ENCODE data around the gene DIPK1B.
"Not testable (repeated sequence)": the region's sequence is repeated elsewhere in the genome, so short reads cannot be mapped to it uniquely, and the experiment has no call there.

DIPK1B gene

DNA sequence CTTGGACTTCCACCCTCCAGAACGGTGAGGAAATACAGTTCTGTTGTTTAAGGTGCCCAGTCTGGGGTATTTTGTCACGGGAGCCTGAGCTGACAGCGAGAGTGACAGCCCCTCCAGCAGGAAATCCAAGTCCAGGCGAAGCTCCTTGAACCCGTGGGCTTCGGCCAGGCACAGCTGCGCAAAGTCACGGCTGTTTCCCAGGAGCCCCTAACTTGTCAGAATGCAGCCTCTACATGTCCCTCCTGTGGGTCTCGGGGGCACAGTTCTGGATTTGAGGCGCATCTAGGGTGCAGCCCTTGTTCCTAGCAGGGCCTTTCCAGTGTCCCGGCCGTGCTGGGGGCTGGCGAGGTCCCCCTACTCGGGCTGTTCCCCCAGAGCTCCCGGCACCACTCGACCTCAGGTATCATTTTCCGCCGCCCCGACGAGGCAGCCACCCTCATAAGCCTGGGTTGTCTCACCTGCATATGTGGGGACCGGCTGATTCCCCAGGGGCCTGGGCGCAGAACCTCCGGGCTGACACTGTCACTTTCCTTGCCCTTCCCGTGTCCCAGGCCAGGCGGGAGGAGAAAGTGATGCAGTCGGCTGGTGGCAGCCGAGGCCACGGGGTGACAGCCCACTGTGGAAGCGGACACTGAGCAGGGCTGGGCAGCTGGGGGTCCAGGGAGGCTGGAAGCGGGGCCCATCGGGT is 41.1 kb downstream of the DIPK1B start:
- Histone ChIP-seq H3K9ac (ENCODE audit: low read depth, low read length) (no peak overlapping the region), H3K27ac (ENCODE audit: low read depth, low read length) (no peak overlapping the region), H3K36me3 (ENCODE audit: insufficient read depth, low read length) (no peaks in the 10 kb centered on the region), H3K27me3 (ENCODE audit: insufficient read depth, low read length) (no peaks in the 10 kb centered on the region), H3K4me3 (ENCODE audit: low read length) (no peak overlapping the region), H3K4me1 (ENCODE audit: insufficient read depth, low read length) (no peaks in the 10 kb centered on the region), H3K9me3 (ENCODE audit: insufficient read depth, low read depth, low read length) (no peaks in the 10 kb centered on the region)
- WGBS = 86% methylated on average over 31 of the region's 31 CpGs

DNA sequence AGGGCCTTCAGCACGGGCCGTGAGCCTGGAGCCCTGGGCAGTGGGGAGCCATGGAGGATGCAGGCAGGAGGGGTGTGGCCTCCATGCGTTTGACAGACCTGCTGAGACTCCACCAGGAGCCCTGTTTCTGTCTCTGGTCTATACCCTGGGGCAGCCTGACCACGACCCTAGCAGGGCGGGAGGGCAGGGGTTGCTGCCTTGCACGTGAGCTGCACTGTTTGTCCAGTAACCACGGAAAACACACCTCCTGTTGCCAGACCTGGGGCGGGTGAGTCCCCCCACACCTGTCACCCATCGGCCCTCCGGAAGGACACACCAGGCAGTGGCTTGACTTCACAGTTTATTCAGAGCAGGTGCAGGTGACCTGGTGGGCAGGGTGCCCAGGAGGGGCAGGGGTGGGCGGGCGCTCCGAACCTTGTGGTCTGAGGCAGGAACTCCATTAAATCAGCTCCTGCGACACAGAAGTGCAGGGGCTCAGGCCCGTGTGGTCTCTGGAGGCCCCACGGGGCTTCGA is 41.7 kb downstream of the DIPK1B start:
- no peaks in the 10 kb centered on the region for H3K4me1 ChIP-seq (ENCODE audit: insufficient read depth, low read length)
- H3K36me3 ChIP-seq (ENCODE audit: insufficient read depth, low read length) = no peaks in the 10 kb centered on the region
- H3K27me3 ChIP-seq (ENCODE audit: insufficient read depth, low read length) = no peaks in the 10 kb centered on the region
- H3K9me3 ChIP-seq (ENCODE audit: insufficient read depth, low read depth, low read length) = no peaks in the 10 kb centered on the region
- H3K27ac ChIP-seq (ENCODE audit: low read depth, low read length) = no peak overlapping the region
- no peak overlapping the region for H3K9ac ChIP-seq (ENCODE audit: low read depth, low read length)
- no peak overlapping the region for H3K4me3 ChIP-seq (ENCODE audit: low read length)
- WGBS = 92% methylated on average over 17 of the region's 17 CpGs

DNA sequence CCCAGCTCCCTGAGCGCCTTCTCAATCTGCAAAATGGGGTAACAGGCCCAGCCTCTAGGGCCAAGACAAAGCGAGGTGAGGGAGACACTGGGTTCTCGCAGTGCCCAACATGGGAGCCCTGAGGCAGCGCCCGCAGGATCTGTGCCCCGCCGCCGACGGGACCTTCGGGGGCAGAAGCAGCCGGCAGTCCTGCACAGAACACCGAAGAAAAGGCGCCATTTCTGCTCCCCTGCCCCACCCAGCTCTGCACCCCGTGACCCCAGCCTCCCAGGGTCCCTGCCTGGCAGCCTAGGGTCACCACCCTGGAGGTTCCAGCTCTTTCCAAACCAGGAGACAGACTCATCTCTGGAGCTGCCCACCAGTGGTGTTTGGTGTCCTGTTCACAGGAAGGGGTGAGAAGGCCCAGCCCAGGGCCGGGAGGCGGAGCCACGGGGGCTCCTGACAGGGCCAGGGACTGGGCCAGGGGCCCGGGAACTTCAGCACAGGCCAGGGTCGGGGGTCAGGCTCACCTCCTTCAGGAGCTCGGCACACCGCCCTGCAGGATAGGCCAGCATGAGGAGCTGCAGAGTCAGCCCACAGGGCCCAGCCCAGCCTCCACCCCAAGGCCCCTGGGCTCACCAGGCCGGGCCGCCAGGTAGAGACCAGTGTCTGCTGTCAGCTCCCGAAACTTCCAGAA is 42.4 kb downstream of the DIPK1B start:
- Histone ChIP-seq H3K27me3 (ENCODE audit: insufficient read depth, low read length) (no peaks in the 10 kb centered on the region), H3K9me3 (ENCODE audit: insufficient read depth, low read depth, low read length) (no peaks in the 10 kb centered on the region), H3K27ac (ENCODE audit: low read depth, low read length) (no peak overlapping the region), H3K4me3 (ENCODE audit: low read length) (no peak overlapping the region), H3K36me3 (ENCODE audit: insufficient read depth, low read length) (no peaks in the 10 kb centered on the region), H3K4me1 (ENCODE audit: insufficient read depth, low read length) (no peaks in the 10 kb centered on the region), H3K9ac (ENCODE audit: low read depth, low read length) (no peak overlapping the region)
- WGBS = 84% methylated on average over 24 of the region's 24 CpGs

DNA sequence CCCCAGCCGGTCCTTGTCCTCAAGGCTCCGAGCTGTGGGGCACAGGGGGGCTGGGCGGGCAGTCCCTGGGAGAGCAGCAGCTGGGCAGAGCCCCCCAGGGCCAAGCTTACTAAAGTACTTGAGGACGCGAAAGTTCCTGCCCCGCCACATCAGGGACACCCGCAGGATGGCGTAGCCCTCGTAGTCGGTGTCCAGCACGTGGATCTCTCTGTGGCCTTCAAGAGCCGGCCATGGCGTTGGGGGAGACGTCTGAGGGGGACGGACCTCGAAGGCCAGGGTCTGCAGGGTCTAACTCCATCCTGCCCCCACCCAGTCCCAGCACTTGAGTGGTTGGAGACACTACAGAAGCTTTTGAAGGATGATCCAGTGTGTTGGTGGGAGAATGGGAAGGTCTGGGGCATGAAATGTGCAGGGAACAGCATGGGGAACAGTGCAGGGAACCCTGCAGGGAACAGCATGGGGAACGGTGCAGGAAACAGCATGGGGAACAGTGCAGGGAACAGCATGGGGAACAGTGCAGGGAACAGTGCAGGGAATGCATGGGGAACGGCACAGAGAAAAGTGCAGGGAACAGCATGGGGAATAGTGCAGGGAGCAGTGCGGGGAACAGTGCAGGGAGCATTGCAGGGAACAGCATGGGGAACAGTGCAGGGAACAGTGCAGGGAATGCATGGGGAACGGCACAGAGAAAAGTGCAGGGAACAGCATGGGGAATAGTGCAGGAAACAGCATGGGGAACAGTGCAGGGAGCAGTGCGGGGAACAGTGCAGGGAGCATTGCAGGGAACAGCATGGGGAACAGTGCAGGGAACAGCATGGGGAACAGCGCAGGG is 43.1 kb downstream of the DIPK1B start:
- H3K4me1 ChIP-seq (ENCODE audit: insufficient read depth, low read length); H3K27me3 ChIP-seq (ENCODE audit: insufficient read depth, low read length); H3K27ac ChIP-seq (ENCODE audit: low read depth, low read length); H3K9ac ChIP-seq (ENCODE audit: low read depth, low read length); H3K9me3 ChIP-seq (ENCODE audit: insufficient read depth, low read depth, low read length); H3K36me3 ChIP-seq (ENCODE audit: insufficient read depth, low read length); H3K4me3 ChIP-seq (ENCODE audit: low read length): not testable (repeated sequence)
- WGBS = 92% methylated on average over 22 of the region's 22 CpGs

DNA sequence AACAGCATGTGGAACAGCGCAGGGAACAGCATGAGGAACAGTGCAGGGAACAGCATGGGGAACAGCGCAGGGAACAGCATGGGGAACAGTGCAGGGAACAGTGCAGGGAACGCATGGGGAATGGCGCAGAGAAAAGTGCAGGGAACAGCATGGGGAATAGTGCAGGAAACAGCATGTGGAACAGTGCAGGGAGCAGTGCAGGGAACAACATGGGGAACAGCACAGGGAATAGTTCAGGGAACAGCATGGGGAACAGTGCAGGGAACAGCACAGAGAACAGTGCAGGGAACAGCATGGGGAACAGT is 43.7 kb downstream of the DIPK1B start:
- no peak overlapping the region for H3K27ac ChIP-seq (ENCODE audit: low read depth, low read length)
- H3K9ac ChIP-seq (ENCODE audit: low read depth, low read length) = no peak overlapping the region
- H3K4me3 ChIP-seq (ENCODE audit: low read length) = no peak overlapping the region
- H3K27me3 ChIP-seq (ENCODE audit: insufficient read depth, low read length) = no peaks in the 10 kb centered on the region
- no peaks in the 10 kb centered on the region for H3K9me3 ChIP-seq (ENCODE audit: insufficient read depth, low read depth, low read length)
- no peaks in the 10 kb centered on the region for H3K36me3 ChIP-seq (ENCODE audit: insufficient read depth, low read length)
- WGBS = 95% methylated on average over 4 of the region's 4 CpGs
- 0 out of 2 replicates have a peak, but pooled peaks cover 2% of the 10 kb centered on the region for H3K4me1 ChIP-seq (ENCODE audit: insufficient read depth, low read length)

DNA sequence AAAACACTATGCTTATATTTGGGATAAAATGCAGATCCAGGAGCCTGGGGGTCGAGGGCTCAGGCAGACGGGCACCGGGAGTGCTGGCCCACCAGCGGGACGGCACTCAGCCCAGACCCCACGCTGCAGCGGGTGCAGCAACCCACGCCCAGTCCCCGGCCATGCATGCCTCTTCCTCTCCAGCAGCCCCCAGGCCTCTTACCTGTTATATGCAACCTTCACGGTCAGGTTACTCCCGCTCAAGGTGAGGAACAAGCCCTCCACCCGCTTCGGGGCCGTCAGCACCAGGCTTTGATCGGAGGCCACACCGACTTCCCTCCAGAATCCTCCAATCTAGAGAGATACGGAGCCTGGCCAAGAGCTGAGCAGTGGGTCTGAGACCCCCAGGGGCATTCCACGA is 44.5 kb downstream of the DIPK1B start:
- Histone ChIP-seq H3K9ac (ENCODE audit: low read depth, low read length) (no peak overlapping the region), H3K36me3 (ENCODE audit: insufficient read depth, low read length) (no peaks in the 10 kb centered on the region), H3K9me3 (ENCODE audit: insufficient read depth, low read depth, low read length) (no peaks in the 10 kb centered on the region), H3K27ac (ENCODE audit: low read depth, low read length) (no peak overlapping the region), H3K4me3 (ENCODE audit: low read length) (no peak overlapping the region), H3K4me1 (ENCODE audit: insufficient read depth, low read length) (0 out of 2 replicates have a peak, but pooled peaks cover 2% of the 10 kb centered on the region), H3K27me3 (ENCODE audit: insufficient read depth, low read length) (no peaks in the 10 kb centered on the region)
- WGBS = 93% methylated on average over 18 of the region's 18 CpGs

DNA sequence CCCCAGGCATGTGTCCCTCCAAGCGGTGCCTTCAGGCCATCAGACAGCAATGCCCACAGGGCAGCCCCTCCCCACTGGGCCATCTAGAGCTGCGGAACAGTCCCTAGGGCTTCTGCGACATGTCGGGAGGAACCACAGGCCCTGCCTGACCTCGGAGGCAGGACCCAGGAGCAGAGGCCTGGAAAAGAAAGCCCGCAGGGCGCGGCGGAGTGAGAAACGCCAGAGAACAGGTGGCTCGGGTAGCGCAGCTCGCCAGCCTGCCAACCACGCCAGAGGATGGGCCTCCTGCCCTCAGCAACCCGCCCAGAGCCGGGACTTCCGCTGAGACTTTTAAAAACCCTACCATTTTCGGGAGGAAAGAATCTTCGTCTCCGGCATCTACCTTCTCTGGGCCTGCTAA is 45.0 kb downstream of the DIPK1B start:
- Histone ChIP-seq H3K27ac (ENCODE audit: low read depth, low read length) (no peak overlapping the region), H3K27me3 (ENCODE audit: insufficient read depth, low read length) (no peaks in the 10 kb centered on the region), H3K4me3 (ENCODE audit: low read length) (no peak overlapping the region), H3K9me3 (ENCODE audit: insufficient read depth, low read depth, low read length) (no peaks in the 10 kb centered on the region), H3K36me3 (ENCODE audit: insufficient read depth, low read length) (no peaks in the 10 kb centered on the region), H3K4me1 (ENCODE audit: insufficient read depth, low read length) (0 out of 2 replicates have a peak, but pooled peaks cover 2% of the 10 kb centered on the region), H3K9ac (ENCODE audit: low read depth, low read length) (no peak overlapping the region)
- WGBS = 89% methylated on average over 20 of the region's 20 CpGs

DNA sequence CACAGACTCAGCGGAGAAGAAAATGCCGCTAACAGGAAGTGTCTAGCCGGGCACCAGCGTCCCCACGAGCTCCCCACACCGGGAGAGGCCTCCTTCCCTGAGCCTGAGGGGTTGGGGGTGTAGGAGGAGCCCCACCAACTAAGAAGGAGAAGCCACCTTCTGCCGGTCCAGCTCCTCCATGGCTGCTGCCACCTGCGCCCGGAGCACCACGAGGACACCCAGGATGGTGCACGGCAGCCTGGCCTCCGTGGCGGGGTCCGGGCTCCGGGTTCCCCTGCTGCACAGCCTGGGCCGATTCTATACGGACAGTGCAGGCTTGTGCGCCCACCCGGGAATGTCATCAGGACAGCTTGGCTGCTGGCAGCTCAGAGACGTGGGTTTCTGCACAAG is 45.4 kb downstream of the DIPK1B start:
- Histone ChIP-seq H3K4me1 (ENCODE audit: insufficient read depth, low read length) (0 out of 2 replicates have a peak, but pooled peaks cover 2% of the 10 kb centered on the region), H3K27me3 (ENCODE audit: insufficient read depth, low read length) (no peaks in the 10 kb centered on the region), H3K9me3 (ENCODE audit: insufficient read depth, low read depth, low read length) (no peaks in the 10 kb centered on the region), H3K9ac (ENCODE audit: low read depth, low read length) (no peak overlapping the region), H3K27ac (ENCODE audit: low read depth, low read length) (no peak overlapping the region), H3K36me3 (ENCODE audit: insufficient read depth, low read length) (no peaks in the 10 kb centered on the region), H3K4me3 (ENCODE audit: low read length) (no peak overlapping the region)
- WGBS = 91% methylated on average over 20 of the region's 20 CpGs

DNA sequence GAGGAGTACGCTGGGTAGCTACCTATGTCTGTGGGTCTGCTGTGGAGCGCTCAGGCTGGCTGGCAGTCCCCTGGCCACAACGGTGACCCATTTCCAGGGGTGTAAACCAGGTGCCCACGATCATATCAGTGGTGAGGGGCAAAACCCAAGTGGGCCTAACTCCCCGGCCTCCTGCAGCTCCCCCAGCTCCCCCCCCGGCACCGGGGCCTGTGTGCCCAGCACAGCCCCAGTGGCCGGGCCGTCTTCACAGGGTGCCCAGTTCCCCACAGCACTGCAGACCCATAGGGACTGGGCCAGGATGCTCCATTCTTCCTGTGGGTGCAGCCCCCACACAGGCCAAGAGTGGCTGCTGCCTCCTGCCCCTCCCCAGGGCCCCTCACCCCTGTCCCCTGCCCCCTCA is 46.6 kb downstream of the DIPK1B start:
- H3K36me3 ChIP-seq (ENCODE audit: insufficient read depth, low read length) = no peaks in the 10 kb centered on the region
- WGBS = 89% methylated on average over 9 of the region's 9 CpGs
- H3K4me1 ChIP-seq (ENCODE audit: insufficient read depth, low read length) = 0 out of 2 replicates have a peak, but pooled peaks cover 5% of the 10 kb centered on the region
- no peak overlapping the region for H3K4me3 ChIP-seq (ENCODE audit: low read length)
- H3K9me3 ChIP-seq (ENCODE audit: insufficient read depth, low read depth, low read length) = no peaks in the 10 kb centered on the region
- no peak overlapping the region for H3K27ac ChIP-seq (ENCODE audit: low read depth, low read length)
- no peak overlapping the region for H3K9ac ChIP-seq (ENCODE audit: low read depth, low read length)
- H3K27me3 ChIP-seq (ENCODE audit: insufficient read depth, low read length) = no peaks in the 10 kb centered on the region

DNA sequence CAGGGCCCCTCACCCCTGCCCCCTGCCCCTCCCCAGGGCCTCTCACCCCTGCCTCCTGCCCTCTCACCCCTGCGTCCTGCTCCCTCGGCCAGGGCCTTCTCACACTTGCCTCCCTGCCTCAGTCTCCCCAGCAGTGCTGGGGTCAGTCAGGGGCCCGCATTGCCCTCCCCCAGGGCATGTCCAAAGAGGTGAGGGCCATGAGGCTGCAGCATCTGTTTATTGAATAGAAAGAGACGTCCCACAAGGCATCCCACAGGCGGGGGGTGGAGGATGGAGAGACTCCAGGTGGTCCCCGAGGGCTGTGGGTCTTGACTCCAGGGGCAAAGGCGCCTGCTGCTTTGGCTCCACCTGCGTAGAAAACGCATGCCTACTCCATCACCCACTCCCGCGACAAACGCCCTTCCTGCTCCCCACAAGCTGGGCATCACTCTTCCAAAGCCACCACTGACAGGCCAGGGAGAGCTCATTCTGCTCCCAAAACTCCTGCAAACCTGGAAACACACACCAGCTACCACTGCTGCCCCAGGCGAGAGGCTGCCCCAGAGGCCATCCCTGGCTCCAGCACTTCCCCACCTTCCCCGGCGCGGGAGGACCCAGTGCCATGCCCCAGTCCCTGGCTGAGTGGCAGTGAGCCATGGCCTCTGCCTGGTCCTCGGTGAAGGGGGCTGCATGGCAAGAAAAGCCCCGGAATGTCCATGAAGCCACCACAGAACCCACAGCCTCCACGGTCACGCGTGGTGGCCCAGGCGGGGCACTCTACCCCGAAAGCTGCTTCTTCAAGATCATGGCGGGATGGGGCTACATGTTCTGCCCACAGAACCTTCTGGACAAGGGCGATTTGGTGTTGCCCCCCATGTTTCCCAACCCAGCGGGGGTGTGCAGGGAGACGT is 47.3 kb downstream of the DIPK1B start:
- Histone ChIP-seq H3K9me3 (ENCODE audit: insufficient read depth, low read depth, low read length) (no peaks in the 10 kb centered on the region), H3K27me3 (ENCODE audit: insufficient read depth, low read length) (no peaks in the 10 kb centered on the region), H3K36me3 (ENCODE audit: insufficient read depth, low read length) (no peaks in the 10 kb centered on the region), H3K4me1 (ENCODE audit: insufficient read depth, low read length) (0 out of 2 replicates have a peak, but pooled peaks cover 5% of the 10 kb centered on the region), H3K9ac (ENCODE audit: low read depth, low read length) (no peak overlapping the region), H3K27ac (ENCODE audit: low read depth, low read length) (no peak overlapping the region), H3K4me3 (ENCODE audit: low read length) (no peak overlapping the region)
- WGBS = 91% methylated on average over 27 of the region's 27 CpGs

All from HUES64 (cell line).